HG03280 (cell line): ENCODE measurements around the gene CBY2.
"Not testable (repeated sequence)": the region's sequence is repeated elsewhere in the genome, so short reads cannot be mapped to it uniquely, and the experiment has no call there.

Experiments
- ATAC-seq: cut with Tn5 transposase; IDR thresholded peaks from one replicate; pipeline ENCODE4 v1.9.1; 2021; ENCODE audit warnings: mild to moderate bottlenecking, moderate library complexity; ENCODE audit not compliant: unreplicated experiment

The CBY2 gene, protein sequence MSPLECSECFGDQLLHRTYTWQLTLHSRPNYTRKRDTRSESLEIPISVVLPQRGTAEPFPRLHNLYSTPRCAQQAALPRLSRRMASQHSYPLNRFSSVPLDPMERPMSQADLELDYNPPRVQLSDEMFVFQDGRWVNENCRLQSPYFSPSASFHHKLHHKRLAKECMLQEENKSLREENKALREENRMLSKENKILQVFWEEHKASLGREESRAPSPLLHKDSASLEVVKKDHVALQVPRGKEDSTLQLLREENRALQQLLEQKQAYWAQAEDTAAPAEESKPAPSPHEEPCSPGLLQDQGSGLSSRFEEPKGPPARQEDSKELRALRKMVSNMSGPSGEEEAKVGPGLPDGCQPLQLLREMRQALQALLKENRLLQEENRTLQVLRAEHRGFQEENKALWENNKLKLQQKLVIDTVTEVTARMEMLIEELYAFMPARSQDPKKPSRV

DNA sequence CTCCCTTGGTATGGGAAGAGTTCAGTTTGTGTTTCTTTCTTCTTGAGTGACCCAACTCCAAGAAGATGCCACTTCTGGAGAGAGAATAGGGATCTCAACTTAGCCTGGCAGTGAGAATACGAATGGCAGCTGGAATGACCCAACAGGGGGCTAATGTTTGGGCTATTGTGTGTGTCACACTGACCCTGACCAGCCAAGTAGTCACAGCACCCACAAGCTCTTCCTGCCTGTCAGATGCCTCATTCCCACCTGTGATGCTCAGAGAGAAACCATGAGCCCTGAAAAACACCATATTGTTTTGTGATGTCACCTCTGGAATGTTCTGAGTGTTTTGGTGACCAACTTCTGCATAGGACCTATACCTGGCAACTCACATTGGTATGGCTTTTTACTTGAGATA, at the start of gene CBY2:
TSS of gene CBY2 (plus strand) at position 233 of the 400 bp plus-strand sequence. CDS start at position 304, 71 bp downstream.
- ATAC-seq: no peak

- ATAC-seq: no peak
Observed at GRCh38 chr13:45654633-45655349, 47.3 kb upstream of the CBY2 start.

DNA sequence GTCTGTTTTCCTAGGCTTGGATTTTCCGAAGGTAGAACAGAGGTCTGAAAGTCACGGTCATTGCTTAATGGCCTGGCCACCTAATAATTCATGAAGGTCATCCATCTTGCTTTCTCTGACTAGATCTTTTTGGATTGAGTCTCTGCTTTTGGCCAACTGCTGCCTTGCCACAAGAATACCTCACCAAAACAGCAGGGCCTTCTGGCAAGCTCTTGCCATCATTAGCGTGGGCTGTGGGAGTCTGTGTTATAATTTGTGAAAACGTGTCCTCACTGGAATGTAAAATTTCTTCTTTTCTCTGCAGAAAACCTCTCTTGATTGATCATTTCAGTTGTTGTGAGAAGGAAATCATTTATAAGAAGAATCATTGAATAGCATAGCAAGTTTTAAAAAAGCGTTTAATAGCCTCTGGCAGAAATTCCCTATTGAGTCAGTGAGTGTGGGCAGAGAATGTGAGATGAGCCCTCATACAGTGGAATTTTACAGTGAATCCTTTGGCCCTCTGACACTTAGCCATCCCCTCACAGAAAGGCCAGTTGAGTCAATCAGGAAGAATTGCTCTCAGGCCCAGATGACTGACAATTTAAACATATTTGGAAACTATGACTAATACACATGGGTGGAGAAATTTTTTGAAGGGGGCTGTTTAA, 43.4 kb upstream of the CBY2 start:
- ATAC-seq: no peak

DNA sequence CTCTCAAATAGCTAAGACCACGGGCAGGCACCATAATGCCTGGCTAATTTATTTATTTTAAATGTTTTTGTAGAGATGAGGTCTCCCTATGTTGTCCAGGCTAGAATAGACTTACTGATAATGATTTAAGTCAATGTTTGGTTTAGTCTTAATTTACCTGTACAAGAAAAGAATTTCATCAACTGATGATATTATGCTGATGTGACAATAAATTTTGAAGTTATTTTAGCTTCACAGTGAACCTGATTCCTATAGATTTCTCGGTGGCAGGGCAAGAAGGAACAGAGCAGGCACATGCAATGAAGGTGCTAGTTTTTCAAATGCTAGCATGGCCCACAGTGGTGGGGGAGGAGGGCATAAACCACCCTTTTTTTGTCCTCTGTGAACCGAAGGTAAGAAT, 42.6 kb upstream of the CBY2 start:
- ATAC-seq: no peak

DNA sequence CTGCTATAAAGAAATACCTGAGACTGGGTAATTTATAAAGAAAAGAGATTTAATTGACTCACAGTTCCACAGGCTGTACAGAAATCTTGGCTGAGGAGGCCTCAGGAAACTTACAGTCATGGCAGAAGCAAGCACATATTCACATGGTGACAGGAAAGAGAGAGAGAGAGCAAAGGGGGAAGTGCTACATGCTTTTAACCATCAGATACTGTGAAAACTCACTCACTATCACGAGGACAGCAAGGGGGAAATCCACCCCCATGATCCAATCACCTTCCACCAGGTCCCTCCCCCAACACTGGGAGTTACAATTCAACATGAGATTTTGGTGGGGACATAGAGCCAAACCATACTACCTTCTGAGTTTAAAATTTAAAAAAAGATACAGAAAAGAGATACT, 41.7 kb upstream of the CBY2 start:
- ATAC-seq: not testable (repeated sequence)

DNA sequence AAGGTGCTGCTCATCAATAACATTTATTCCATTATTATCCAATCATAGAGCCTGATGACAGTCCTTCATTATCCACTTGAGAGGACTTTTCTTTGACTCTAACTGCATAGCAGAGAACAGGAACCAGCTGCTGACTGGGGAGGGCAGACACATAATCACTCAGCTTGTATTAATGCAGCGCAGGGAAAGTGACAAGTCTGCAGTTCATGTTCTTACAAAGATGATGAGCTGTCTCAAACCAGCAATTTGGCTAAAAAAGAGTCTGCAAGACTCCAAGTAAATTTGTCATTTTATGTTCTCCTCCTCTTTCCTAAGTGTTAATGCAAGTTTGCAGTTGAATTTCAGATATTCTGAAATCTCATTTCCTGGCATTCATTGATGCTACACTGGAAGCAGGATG, 40.0 kb upstream of the CBY2 start:
- ATAC-seq: no peak

DNA sequence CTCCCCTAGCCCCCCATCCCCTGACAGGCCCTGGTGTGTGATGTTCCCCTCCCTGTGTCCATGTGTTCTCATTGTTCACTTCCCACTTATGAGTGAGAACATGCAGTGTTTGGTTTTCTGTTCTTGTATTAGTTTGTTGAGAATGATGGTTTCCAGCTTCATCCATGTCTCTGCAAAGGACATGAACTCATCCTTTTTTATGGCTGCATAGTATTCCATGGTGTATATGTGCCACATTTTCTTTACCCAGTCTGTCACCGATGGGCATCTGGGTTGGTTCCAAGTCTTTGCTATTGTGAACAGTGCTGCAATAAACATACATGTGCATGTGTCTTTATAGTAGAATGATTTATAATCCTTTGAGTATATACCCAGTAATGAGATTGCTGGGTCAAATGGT, 39.2 kb upstream of the CBY2 start:
- not testable (repeated sequence) for ATAC-seq

- ATAC-seq: not testable (repeated sequence)
Observed at GRCh38 chr13:45669626-45670025, 32.5 kb upstream of the CBY2 start.

DNA sequence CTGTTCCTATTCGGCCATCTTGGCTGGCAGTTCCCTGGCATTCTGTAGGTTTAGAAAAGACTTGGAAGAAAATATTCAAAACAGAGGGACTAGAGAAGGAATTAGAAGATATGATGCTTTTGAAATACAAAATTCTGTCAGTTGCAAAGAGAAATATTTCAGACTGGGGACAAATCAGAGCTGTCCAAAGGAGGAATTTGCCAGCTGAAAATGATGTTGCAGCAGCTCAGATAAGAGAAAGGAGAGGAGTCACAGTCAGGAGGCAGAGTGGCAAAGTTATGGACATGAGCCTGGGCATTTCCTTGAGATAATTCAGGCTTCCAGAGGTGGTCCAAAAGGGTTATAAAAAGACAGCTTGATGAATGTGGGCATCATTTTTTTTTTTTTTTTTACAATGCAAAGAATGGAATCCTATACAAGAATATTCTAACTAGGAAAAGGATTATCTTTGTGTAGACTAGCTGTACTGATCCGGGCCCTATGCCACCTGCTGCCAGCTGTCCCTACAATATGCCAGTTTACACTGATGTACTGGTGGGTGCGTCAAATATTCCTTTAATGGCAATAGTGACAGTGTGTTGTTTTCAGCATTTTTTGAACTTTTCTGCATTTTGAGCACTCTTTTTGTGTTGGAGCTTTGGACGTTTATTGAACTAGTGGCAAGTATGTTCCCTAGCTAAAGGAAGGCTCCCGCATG, 31.8 kb upstream of the CBY2 start:
- no peak for ATAC-seq

DNA sequence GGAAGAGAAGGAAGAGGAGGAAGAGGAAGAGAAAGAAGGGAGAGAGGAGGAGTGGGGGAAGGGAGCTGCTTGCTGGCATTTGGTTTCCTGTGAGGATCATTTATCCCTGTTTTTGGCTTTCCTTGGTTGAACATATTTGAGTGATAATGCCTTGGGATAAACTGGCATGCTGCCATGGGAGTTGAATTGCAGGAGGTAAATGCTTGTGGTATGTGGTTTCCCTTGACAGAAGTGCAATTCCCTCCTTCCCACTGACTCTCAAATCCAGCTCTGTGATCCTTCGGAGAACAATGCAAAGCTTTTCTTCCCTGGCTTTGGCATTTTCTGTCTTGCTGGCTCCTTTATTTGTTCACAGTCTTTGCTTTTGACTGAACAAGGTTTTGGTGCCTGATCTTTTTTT, 27.2 kb upstream of the CBY2 start:
- no peak for ATAC-seq

- no peak for ATAC-seq
Observed at GRCh38 chr13:45678282-45678681, 23.8 kb upstream of the CBY2 start.

GRCh38 chr13:45681113-45681512, 21.0 kb upstream of the CBY2 start:
- ATAC-seq: no peak

DNA sequence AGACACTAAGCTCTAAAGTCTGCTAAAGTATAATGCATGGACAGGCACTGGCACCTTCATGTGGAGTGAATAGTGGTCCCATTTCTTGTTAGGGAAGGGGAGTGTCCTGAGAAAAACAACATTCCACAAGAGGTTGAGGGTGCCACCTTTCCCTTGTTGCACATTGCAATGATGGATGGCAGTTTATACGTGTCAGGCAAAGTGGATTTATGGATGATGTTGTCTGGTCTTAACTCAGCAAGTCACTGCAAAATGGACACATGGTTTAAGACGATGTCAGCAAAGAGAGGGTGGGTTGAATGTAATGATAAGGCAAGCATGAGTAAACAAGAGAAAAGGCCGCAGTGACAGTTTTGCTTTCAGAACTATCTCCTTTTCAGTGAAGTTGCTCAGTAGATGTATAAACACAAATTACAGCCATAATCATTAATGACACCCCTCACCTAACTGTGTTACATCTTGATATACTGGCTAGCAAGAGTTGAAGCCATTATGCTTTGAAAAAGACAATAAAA, 19.6 kb upstream of the CBY2 start:
- no peak for ATAC-seq

GRCh38 chr13:45683701-45684100, 18.4 kb upstream of the CBY2 start:
- no peak for ATAC-seq

GRCh38 chr13:45688577-45688976, 13.5 kb upstream of the CBY2 start:
- no peak for ATAC-seq

GRCh38 chr13:45690636-45691035, 11.5 kb upstream of the CBY2 start:
- no peak for ATAC-seq

GRCh38 chr13:45691251-45691650, 10.9 kb upstream of the CBY2 start:
- ATAC-seq: no peak

DNA sequence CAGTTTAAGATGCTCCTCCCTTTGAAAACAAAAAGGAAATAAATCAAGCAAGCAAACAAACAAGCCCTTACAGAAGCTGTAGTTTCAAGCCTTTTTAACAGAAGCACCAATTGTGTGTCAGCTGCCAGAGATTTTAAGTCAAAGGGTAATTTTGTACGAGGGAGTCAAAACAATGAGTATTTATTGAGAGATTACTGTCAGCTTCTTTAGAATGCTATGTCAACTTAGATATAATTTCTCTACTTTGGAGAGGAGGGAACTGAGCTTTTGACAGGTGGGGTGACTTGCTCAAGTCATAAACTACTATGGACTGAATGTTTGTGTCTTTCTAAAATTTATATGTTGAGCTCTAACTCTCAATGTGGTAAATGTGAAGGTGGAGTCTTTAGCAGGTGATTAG, 10.5 kb upstream of the CBY2 start:
- ATAC-seq: no peak

DNA sequence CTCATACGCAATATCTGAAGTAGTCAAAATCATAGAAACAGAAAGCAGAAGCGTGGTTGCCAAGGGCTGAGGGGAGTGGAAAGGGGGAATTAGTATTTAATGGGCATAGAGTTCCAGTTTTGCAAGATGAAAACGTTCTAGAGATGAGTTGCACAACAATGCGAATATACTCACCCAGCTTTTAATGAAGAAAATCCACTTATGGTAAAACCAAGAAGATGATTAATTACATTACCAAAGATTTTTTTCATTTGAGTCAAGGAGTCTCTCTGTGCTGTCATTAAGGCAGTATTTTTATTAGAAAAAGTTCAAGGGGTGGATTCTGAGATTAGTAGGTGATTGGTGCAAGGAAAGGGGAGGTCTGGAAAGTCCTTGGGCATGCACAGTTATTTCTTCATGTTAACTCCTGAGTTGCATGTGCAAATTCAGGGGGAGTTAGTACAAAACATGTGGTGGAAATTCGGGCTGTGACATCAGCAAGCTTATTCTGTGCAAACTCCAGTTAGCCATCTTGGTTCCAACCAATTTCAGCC, 6.9 kb upstream of the CBY2 start:
- ATAC-seq: peak; percentile 49

DNA sequence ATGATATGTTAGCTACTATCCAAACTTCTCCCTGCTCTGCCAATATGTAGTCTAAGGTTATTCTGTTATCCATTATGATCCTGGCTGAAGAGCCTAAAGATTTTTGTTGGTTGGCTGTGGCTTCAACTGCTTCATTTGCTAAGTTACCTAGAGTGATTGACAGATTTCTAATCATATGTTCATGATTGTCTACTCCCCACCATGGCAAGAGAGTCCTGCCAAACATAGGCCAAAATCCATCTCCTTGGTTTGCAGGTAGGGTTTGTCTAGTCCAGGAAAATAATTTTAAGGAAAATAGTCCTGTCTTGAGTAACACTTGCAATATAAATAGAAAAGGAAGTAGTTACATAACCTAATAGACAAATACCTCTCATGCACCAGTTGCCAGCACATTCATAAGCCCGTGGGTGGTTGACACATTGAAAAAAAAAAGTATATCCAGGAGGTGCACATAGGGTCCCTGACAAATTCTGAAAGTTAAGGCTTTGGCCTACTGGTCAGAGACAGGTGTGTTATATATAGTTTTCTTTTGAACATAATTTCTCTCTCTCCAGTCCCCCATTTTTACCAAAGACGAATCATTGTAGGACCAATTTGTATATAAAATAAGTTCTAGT, 5.4 kb upstream of the CBY2 start:
- ATAC-seq: peak; percentile 42
